ENCODE measurements around the gene PROKR1.

The PROKR1 gene

DNA sequence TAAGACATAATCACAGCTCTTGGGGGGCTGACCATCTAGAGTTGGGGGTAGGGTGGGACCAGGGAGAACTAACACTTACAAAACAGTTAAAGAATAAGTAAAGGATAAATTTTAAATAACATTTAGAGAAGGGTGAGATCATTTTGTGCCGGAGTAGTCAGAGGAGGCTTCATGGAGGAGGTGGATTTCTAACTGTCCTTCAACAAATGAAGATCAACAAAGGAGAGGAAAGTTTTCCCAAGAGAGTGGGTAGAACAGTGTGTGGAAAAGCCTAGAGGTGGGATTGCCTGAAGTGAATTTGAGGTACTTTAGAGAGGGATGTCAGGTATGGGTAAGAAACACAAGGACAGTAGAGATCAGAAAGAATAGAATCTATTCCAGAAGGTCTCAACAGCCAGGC lies 7.3 kb downstream of the PROKR1 start:
- TF ChIP-seq, protein P1, sequence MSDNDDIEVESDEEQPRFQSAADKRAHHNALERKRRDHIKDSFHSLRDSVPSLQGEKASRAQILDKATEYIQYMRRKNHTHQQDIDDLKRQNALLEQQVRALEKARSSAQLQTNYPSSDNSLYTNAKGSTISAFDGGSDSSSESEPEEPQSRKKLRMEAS (IDR thresholded peaks at IDR 0.05; ENCODE audit: low read depth, low read length): no peak
- TF ChIP-seq, protein P2, sequence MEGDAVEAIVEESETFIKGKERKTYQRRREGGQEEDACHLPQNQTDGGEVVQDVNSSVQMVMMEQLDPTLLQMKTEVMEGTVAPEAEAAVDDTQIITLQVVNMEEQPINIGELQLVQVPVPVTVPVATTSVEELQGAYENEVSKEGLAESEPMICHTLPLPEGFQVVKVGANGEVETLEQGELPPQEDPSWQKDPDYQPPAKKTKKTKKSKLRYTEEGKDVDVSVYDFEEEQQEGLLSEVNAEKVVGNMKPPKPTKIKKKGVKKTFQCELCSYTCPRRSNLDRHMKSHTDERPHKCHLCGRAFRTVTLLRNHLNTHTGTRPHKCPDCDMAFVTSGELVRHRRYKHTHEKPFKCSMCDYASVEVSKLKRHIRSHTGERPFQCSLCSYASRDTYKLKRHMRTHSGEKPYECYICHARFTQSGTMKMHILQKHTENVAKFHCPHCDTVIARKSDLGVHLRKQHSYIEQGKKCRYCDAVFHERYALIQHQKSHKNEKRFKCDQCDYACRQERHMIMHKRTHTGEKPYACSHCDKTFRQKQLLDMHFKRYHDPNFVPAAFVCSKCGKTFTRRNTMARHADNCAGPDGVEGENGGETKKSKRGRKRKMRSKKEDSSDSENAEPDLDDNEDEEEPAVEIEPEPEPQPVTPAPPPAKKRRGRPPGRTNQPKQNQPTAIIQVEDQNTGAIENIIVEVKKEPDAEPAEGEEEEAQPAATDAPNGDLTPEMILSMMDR (IDR thresholded peaks at IDR 0.05; ENCODE audit: low read depth, low read length): no peak
- TF ChIP-seq MYC (IDR thresholded peaks at IDR 0.05; ENCODE audit: low read depth, low read length): no peak
- TF ChIP-seq POLR2A (IDR thresholded peaks at IDR 0.05; ENCODE audit: extremely low read depth, insufficient read length): no peak
- H3K4me3 ChIP-seq (ENCODE audit: low read depth, low read length): no peak overlapping the region
- no peak for DNase-seq (ENCODE audit: low read depth)

DNA sequence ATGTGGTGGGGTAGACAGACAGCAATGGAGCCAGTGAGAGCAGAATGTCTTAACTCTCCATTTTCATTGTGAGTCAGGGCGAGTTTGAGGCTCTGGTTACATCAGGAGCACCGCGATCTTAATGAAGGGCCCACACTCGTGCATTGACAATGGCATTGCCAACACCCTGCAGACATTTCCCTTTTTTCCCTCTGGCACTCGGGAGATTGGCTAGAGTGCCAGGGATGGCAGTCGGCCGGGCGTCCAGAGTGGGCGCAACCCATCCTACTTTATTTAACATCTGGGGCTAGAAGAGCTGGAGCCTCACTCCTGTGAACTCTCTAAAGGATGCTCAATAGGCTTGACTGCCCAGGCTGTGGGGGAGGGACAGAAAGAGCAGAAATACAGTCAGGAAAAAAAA lies 9.7 kb downstream of the PROKR1 start:
- DNase-seq (ENCODE audit: low read depth): no peak
- TF ChIP-seq, protein P2 (IDR thresholded peaks at IDR 0.05; ENCODE audit: low read depth, low read length): no peak
- TF ChIP-seq, protein P1 (IDR thresholded peaks at IDR 0.05; ENCODE audit: low read depth, low read length): no peak
- TF ChIP-seq POLR2A (IDR thresholded peaks at IDR 0.05; ENCODE audit: extremely low read depth, insufficient read length): no peak
- TF ChIP-seq MYC (IDR thresholded peaks at IDR 0.05; ENCODE audit: low read depth, low read length): no peak
- H3K4me3 ChIP-seq (ENCODE audit: low read depth, low read length): no peak overlapping the region

DNA sequence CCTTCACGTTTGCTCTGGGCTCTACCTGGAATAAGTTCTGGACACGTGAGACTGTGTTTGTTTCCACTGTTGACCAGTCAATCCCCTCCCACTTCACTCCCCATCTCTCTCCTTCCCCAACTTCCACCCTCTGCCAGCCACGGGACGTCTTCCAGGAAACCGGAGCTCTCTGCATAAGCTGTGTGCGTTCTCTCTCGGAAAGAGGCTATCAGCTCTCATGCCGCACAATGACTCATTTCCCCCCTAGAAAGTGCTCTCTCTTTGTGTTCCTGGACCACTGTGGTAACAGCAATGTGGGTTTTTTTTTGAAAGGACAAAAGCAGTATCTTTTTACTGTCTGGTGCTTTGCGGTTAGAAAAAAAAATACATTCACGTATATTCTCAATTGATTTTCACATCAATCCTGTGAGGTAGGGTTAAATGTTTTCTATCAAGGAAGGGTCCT lies 10.2 kb downstream of the PROKR1 start:
- no peak overlapping the region for H3K4me3 ChIP-seq (ENCODE audit: low read depth, low read length)
- no peak for TF ChIP-seq POLR2A (IDR thresholded peaks at IDR 0.05; ENCODE audit: extremely low read depth, insufficient read length)
- TF ChIP-seq, protein P1 (IDR thresholded peaks at IDR 0.05; ENCODE audit: low read depth, low read length): no peak
- TF ChIP-seq MYC (IDR thresholded peaks at IDR 0.05; ENCODE audit: low read depth, low read length): no peak
- TF ChIP-seq, protein P2 (IDR thresholded peaks at IDR 0.05; ENCODE audit: low read depth, low read length): no peak
- peak; percentile 86 for DNase-seq (ENCODE audit: low read depth)

DNA sequence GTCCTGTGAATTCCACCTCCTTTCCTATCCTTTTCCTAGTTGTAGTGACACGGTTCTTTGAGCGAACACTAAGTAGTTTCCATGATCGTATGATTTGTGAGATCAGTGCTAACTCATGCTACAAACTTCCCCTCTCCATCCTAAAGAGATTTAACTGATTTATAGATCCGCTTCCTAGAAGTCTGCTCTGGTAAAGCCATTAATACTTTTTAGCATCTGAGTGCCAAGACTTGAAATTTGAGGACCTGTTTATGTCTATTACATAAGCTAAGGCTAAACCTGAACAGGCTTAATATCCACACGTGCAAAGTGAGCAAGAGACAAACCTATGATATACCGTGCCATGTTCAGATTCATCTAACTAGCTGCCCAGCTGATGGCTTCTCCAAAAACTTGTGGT lies 14.9 kb downstream of the PROKR1 start:
- no peak for TF ChIP-seq POLR2A (IDR thresholded peaks at IDR 0.05; ENCODE audit: extremely low read depth, insufficient read length)
- TF ChIP-seq, protein P1 (IDR thresholded peaks at IDR 0.05; ENCODE audit: low read depth, low read length): no peak
- no peak for TF ChIP-seq MYC (IDR thresholded peaks at IDR 0.05; ENCODE audit: low read depth, low read length)
- TF ChIP-seq, protein P2 (IDR thresholded peaks at IDR 0.05; ENCODE audit: low read depth, low read length): no peak
- H3K4me3 ChIP-seq (ENCODE audit: low read depth, low read length): no peak overlapping the region
- no peak for DNase-seq (ENCODE audit: low read depth)

DNA sequence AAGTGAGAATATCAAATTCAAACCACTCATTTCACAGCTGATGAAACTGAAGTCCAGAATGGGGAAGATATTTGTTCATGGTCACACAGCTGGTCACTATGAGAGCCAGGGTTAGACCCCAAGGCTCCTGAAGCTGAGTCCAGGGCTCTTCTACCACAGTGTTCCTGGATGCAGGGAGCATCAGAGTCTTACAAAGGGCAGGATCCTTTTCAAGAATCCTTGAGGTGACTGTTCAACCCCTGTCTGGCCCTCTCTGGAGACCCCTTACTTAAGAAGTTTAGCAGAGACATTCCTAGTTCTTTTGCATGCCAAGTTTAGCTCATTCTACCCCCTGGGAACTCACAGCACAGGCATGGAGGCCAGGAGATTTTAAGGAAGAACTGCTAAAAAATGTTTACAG lies 15.7 kb downstream of the PROKR1 start:
- no peak for TF ChIP-seq POLR2A (IDR thresholded peaks at IDR 0.05; ENCODE audit: extremely low read depth, insufficient read length)
- no peak for TF ChIP-seq MYC (IDR thresholded peaks at IDR 0.05; ENCODE audit: low read depth, low read length)
- no peak overlapping the region for H3K4me3 ChIP-seq (ENCODE audit: low read depth, low read length)
- no peak for DNase-seq (ENCODE audit: low read depth)

DNA sequence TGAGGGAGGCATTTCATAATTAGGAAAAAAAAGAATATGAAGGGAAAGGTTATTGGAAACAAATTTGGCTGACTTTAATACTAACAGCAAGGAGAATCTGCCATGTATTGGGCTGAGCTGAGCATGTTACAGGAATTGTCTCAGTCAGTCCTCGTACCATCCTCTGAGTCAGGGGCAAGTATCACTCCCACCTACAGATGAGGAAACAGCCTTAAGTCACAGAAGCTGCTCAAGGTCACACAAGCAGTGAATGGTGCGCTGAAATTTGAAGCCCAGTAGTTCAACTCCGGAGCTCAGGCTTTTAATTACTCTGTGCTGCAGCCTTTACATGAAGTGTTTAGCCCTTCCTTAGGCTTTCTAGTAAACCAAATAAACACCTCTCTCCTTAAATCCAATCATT lies 17.3 kb downstream of the PROKR1 start:
- TF ChIP-seq POLR2A (IDR thresholded peaks at IDR 0.05; ENCODE audit: extremely low read depth, insufficient read length) (no peak), MYC (IDR thresholded peaks at IDR 0.05; ENCODE audit: low read depth, low read length) (no peak)
- TF ChIP-seq, protein P1 (IDR thresholded peaks at IDR 0.05; ENCODE audit: low read depth, low read length): no peak
- TF ChIP-seq, protein P2 (IDR thresholded peaks at IDR 0.05; ENCODE audit: low read depth, low read length): no peak
- H3K4me3 ChIP-seq (ENCODE audit: low read depth, low read length): no peak overlapping the region
- peak; percentile 32 for DNase-seq (ENCODE audit: low read depth)
